ENCODE data around the gene POLK.

POLK gene

DNA sequence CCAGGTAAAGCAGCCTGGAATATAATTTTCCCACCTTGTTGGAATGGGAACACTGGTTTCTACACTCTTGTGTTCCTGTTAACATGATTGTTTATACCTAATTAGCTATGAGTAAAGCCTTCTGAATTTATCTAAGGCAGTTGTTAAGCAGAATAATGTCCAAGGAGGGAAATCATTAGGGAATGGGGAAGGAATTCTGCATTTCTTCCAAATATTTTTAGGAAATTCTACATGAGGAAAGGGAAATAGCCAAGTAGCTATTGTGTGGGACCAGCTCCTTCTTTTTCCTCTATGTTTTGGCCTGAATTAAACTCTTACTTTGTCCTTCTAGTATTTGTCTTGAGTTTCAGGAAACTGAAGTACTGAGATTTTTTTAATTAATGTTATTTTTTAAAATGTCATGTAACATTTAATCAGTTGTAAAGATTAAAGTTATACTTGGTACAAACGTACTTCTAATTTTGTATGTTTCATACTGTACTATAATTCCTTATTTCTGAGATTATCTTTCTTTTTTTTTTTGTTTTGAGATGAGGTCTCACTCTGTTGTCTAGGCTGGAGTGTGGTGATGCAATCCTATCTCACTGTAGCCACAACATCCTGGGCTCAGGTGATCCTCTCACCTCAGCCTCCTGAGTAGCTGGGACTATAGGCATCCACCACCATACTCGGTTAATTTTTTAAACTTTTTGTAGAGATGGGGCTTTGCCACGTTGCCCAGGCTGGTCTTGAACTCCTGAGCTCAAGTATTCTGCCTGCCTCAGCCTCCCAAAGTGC lies 128.0 kb downstream of the POLK start:
- H3K36me3 ChIP-seq, result no peaks in the 10 kb centered on the region
- peaks cover 3% of the 10 kb centered on the region; the same call in 1 of the 2 replicates for H3K9me3 ChIP-seq
- no peaks in the 10 kb centered on the region for H3K4me1 ChIP-seq
- DNase-seq, result no peak
- H3K4me3 ChIP-seq (ENCODE audit: low read depth, low read length), result no peak overlapping the region
- TF ChIP-seq, protein P1, sequence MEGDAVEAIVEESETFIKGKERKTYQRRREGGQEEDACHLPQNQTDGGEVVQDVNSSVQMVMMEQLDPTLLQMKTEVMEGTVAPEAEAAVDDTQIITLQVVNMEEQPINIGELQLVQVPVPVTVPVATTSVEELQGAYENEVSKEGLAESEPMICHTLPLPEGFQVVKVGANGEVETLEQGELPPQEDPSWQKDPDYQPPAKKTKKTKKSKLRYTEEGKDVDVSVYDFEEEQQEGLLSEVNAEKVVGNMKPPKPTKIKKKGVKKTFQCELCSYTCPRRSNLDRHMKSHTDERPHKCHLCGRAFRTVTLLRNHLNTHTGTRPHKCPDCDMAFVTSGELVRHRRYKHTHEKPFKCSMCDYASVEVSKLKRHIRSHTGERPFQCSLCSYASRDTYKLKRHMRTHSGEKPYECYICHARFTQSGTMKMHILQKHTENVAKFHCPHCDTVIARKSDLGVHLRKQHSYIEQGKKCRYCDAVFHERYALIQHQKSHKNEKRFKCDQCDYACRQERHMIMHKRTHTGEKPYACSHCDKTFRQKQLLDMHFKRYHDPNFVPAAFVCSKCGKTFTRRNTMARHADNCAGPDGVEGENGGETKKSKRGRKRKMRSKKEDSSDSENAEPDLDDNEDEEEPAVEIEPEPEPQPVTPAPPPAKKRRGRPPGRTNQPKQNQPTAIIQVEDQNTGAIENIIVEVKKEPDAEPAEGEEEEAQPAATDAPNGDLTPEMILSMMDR (IDR thresholded peaks at IDR 0.05; ENCODE audit: low read depth, low read length), result no peak
- no peaks in the 10 kb centered on the region for H3K27me3 ChIP-seq

DNA sequence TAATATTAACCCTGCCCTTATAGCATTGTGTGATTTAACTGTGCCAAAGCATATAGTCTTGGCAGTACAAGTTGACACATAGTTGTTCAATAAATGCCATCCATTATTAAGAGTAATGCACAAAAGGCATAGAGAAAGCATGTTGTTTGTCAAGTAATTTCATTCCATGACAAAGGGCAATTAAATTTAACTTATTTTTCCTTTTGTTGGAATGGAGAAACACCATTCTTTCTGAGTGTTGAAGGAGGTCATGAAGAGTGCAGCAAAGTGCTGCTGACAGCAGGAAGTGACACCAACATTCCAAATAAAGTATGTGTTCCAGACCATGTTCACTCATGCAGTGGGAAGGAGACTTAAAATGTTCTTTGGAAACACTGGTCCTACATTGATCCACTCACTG lies 128.7 kb downstream of the POLK start:
- no peaks in the 10 kb centered on the region for H3K27me3 ChIP-seq
- peaks cover 3% of the 10 kb centered on the region; the same call in 1 of the 2 replicates for H3K9me3 ChIP-seq
- no peak for DNase-seq
- no peaks in the 10 kb centered on the region for H3K4me1 ChIP-seq
- H3K4me3 ChIP-seq (ENCODE audit: low read depth, low read length), result no peak overlapping the region
- TF ChIP-seq, protein P1 (IDR thresholded peaks at IDR 0.05; ENCODE audit: low read depth, low read length), result no peak
- no peaks in the 10 kb centered on the region for H3K36me3 ChIP-seq

- H3K27me3 ChIP-seq, result no peaks in the 10 kb centered on the region
- no peak for DNase-seq
- TF ChIP-seq, protein P1 (IDR thresholded peaks at IDR 0.05; ENCODE audit: low read depth, low read length), result no peak
- no peaks in the 10 kb centered on the region for H3K36me3 ChIP-seq
- no peaks in the 10 kb centered on the region for H3K4me1 ChIP-seq
- peaks cover 3% of the 10 kb centered on the region; the same call in 1 of the 2 replicates for H3K9me3 ChIP-seq
- H3K4me3 ChIP-seq (ENCODE audit: low read depth, low read length), result no peak overlapping the region
Measured at GRCh38 chr5:75640826-75641225, 129.1 kb downstream of the POLK start.

DNA sequence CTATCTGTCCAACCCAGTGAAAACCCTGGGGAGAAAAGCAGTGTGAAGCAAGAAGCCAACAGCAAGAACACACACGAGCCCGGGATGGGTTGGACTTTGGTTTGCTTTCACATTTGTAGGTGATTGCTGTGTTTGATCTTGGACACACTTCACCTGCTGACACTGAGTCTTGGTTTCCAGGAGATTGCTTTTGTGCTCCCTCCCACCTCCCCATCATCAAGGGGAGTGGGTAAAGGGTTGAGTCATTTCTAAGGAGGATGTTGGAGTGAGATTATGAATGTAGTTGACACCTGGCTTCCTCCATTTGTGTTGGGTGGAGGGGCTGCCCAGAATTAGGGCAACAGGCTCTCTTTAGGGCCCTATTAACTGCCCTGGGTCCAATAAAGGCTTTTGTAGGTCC lies 137.0 kb downstream of the POLK start:
- Histone ChIP-seq H3K4me1 (no peaks in the 10 kb centered on the region; the same call in 1 of the 2 replicates), H3K27me3 (no peaks in the 10 kb centered on the region), H3K9me3 (no peaks in the 10 kb centered on the region), H3K36me3 (no peaks in the 10 kb centered on the region), H3K4me3 (ENCODE audit: low read depth, low read length) (no peak overlapping the region)
- TF ChIP-seq, protein P1 (IDR thresholded peaks at IDR 0.05; ENCODE audit: low read depth, low read length), result no peak
- no peak for DNase-seq
